ENCODE measurements around the gene GEMIN7.

The GEMIN7 gene

DNA sequence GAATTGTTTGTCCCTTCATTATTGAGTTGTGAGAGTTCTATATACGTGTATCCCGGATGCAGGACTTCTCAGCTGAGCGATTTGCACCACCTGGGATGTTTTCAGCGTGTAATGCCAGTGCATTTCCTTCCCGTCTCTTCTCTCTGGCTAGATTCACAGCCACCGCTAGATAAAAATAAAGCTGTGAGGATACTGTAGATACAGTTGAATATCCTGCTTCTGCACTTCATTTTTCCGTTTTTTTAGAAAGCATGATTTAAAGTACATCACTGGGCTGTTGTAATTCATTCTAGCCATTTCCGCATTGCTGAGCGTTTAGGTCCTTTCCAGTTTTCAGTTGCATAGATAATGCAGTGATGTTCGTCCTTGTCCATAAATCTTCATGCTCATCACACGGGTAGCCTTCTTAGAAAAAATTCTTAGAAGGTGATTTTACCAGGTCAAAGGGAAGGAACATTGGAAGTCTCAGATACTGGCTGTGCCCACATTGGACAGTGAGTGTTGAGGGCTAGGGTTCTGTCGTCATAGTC is 28.6 kb downstream of the GEMIN7 start:
- TF ChIP-seq, protein P1, sequence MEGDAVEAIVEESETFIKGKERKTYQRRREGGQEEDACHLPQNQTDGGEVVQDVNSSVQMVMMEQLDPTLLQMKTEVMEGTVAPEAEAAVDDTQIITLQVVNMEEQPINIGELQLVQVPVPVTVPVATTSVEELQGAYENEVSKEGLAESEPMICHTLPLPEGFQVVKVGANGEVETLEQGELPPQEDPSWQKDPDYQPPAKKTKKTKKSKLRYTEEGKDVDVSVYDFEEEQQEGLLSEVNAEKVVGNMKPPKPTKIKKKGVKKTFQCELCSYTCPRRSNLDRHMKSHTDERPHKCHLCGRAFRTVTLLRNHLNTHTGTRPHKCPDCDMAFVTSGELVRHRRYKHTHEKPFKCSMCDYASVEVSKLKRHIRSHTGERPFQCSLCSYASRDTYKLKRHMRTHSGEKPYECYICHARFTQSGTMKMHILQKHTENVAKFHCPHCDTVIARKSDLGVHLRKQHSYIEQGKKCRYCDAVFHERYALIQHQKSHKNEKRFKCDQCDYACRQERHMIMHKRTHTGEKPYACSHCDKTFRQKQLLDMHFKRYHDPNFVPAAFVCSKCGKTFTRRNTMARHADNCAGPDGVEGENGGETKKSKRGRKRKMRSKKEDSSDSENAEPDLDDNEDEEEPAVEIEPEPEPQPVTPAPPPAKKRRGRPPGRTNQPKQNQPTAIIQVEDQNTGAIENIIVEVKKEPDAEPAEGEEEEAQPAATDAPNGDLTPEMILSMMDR (IDR thresholded peaks at IDR 0.05; ENCODE audit: control extremely low read depth, extremely low read depth, low read depth, missing control alignments): no peak
- POLR2A ChIA-PET: no interaction called here

DNA sequence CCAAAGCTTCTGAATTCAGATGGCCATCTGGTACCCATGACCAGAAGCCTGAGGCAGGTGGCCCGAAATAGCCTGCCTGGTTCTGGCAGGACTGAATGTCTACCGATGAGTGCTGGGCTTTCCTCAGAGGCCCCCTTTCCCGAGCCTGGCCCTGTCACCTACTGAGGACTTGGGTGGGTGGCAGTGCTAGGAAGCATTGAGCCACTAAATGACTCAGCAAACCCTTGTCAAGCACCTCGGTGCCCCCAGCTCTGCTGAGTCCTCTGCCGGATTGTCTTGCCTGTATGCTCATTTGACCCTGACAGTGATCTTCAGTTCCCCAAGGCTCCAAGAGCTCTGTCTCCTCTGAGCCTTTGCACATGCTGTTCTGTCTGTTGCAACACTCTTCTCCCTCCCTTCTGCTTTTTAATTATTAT is 31.8 kb downstream of the GEMIN7 start:
- POLR2A ChIA-PET: no interaction called here
- CTCF ChIA-PET: interaction anchor here (1.2 kb wide), 2 partner anchors 15 to 16 kb away, joined by 3 read pairs; no protein-coding TSS in a partner anchor
- no peak for DNase-seq (ENCODE audit: extremely low spot score)
- TF ChIP-seq, protein P1 (IDR thresholded peaks at IDR 0.05; ENCODE audit: control extremely low read depth, extremely low read depth, low read depth, missing control alignments): no peak

More for the DNA sequence above, 28.6 kb downstream of the GEMIN7 start:
- no peak for DNase-seq (ENCODE audit: extremely low spot score)
- CTCF ChIA-PET: interaction anchor here (1.0 kb wide), 1 partner anchor 48 kb away, joined by 3 read pairs; no protein-coding TSS in a partner anchor

DNA sequence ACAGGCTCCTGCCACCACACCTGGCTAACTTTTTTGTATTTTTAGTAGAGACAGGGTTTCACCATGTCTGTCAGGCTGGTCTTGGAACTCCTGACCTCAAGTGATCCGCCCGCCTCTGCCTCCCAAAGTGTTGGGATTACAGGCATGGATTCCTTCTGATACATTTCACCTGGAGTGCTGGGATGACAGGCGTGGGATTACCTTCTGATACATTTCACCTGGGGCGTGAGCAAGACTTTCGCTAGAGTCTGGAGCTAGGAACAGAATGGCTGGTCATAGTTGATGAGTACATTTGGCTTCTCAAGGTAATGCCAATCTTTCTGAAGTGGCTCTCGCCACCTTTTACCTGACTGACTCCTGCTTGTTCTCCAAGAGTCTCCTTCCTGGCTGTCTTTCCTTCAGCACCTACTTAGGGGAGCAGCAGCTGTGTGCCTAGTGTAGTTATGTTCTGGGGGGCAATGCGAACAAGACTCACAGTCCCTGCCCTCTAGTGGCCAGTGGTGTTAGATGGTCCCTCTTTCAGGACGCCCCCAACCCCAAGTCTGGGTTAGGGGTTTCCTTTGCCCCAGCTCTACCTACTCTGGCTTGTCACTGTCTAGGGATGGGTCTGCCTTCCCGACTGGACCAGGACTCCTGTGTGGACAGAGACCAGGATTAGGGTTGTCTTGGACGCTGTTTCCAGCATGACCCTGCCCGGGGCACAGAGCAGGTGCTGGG is 33.2 kb downstream of the GEMIN7 start:
- CTCF ChIA-PET: interaction anchor here (1.6 to 2.6 kb wide), 2 partner anchors 10 to 13 kb away, joined by 8 to 15 read pairs; no protein-coding TSS in a partner anchor
- DNase-seq (ENCODE audit: extremely low spot score): no peak
- TF ChIP-seq, protein P1 (IDR thresholded peaks at IDR 0.05; ENCODE audit: control extremely low read depth, extremely low read depth, low read depth, missing control alignments): no peak
- POLR2A ChIA-PET: no interaction called here

DNA sequence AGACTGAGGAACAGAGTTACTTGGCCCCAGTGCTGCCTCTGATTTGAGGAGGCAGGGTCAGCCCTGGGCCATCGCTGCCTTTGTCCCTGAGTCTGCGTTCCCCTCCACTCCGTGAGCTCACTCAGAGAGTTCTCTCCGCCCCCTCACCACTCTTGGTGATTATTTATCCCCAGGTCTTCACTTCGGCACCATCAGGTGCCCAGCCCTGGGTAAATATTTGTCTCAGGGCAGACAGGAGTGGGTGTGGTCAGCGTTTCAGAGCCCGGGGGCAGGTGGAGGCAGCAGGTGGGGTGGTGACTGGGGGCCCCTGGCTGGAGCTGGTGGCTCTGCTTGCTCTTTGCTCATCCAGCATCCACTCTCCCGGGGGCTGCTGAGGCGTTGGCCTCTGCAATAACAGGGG is 34.6 kb downstream of the GEMIN7 start:
- ChIA-PET CTCF (interaction anchor here (1.6 to 2.6 kb wide), 2 partner anchors 11 to 12 kb away, joined by 8 to 15 read pairs; no protein-coding TSS in a partner anchor), POLR2A (interaction anchor here (0.8 kb wide), 1 partner anchor 478 kb away, joined by 3 read pairs; no protein-coding TSS in a partner anchor)
- DNase-seq (ENCODE audit: extremely low spot score): no peak
- TF ChIP-seq, protein P1 (IDR thresholded peaks at IDR 0.05; ENCODE audit: control extremely low read depth, extremely low read depth, low read depth, missing control alignments): no peak

DNA sequence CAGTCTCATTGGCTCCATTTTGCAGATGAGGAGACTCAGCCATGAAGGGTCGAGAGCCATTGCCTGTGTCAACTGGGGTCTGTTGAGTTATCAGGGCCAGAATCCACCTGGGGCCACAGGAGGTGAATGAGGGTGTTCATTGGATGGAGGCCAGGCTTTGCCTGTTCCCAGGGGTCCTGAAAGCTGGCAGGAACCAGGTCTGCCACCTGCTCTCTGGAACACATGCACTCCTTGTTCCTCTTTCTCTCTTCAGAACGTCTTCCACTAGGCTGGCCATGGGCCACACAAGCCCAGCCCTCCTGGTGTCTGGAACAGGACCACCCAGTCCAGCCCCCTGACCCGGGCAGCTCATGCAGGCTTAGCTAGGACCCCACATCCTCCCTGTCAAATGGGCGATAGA is 35.1 kb downstream of the GEMIN7 start:
- POLR2A ChIA-PET: interaction anchor here (0.8 kb wide), 1 partner anchor 478 kb away, joined by 3 read pairs; no protein-coding TSS in a partner anchor
- DNase-seq (ENCODE audit: extremely low spot score): no peak
- TF ChIP-seq, protein P1 (IDR thresholded peaks at IDR 0.05; ENCODE audit: control extremely low read depth, extremely low read depth, low read depth, missing control alignments): no peak
- CTCF ChIA-PET: interaction anchor here (2.6 kb wide), 1 partner anchor 12 kb away, joined by 15 read pairs; no protein-coding TSS in a partner anchor

DNA sequence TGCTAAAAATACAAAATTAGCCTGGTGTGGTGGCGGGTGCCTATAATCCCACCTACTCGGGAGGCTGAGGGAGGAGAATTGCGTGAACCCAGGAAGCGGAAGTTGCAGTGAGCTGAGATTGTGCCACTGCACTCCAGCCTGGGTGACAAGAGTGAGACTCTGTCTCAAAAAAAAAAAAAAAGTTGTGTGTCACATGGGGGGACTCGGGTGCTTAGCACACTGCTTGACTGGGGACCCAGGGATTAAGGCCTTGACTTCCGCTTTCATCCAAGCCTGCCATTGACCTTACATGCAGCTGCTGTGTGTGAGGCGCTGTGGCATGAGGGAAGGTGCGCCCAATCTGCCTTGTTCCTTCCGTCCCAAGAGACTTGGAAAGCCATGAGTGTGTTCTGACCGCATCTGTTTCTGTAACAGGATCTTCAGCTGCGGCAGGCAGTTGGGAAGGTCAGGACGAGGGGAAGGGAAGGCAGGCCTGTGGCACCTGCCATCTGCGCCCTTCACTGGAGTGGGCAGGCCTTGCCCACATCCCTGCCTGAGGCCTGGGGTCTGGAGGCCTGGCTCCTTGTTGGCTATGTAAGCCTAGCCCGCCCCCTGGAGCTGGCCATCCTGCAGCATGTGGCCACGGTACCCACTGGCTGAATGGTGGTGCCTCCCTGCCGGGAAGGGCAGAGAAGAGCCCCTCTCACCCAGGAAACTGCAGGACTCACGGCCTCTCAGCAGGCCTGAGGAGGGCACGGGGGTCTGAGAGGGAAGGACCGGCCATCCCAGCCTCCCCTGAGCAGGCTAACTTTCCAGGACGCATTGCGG is 37.0 kb downstream of the GEMIN7 start:
- CTCF ChIA-PET: interaction anchor here (1.6 to 3.1 kb wide), 2 partner anchors 10 to 49 kb away, joined by 3 to 19 read pairs; no protein-coding TSS in a partner anchor
- TF ChIP-seq, protein P1 (IDR thresholded peaks at IDR 0.05; ENCODE audit: control extremely low read depth, extremely low read depth, low read depth, missing control alignments): no peak
- POLR2A ChIA-PET: no interaction called here
- DNase-seq (ENCODE audit: extremely low spot score): no peak
